Neural cell (in vitro differentiated cells): ENCODE data around the gene PKNOX1. TPM values are rescaled to one million over a fixed set of nuclear protein-coding genes. Genes with fewer than 3 reads are reported as not detected.
A peak's percentile ranks its signal among the peaks of the same experiment; 100 is the strongest.

Experiments
- H2AFZ ChIP-seq: fragments of 200-600, 300-800 bp; sonication (generic), shearing (Covaris generic); 2 replicates; pipeline ENCODE4 v1.6.0; 2014; ENCODE audit warnings: low read depth, mild to moderate bottlenecking, antibody characterized with exemption, low read length, moderate library complexity
- H3F3A ChIP-seq: fragments of 200-600 bp; shearing (Covaris generic); 2 replicates; pipeline ENCODE4 v1.6.1; 2016; ENCODE audit warnings: mild to moderate bottlenecking, moderate library complexity, mixed read lengths, antibody characterized with exemption, low read length; ENCODE audit not compliant: insufficient read depth, poor library complexity, severe bottlenecking
- H3K27ac ChIP-seq: fragments of 200-600, 300-800 bp; sonication (generic), shearing (Covaris generic); 2 replicates; pipeline ENCODE4 v1.5.1; 2014; ENCODE audit warnings: mild to moderate bottlenecking, low read length, moderate library complexity
- H3K27me3 ChIP-seq: fragments of 300-800, 200-600 bp; sonication (generic), shearing (Covaris generic); 2 replicates; pipeline ENCODE4 v1.6.0; 2014; ENCODE audit warnings: mild to moderate bottlenecking, low read depth, low read length, moderate library complexity; ENCODE audit not compliant: insufficient read depth
- H3K36me3 ChIP-seq: fragments of 300-800, 200-600 bp; sonication (generic), shearing (Covaris generic); 2 replicates; pipeline ENCODE4 v1.5.1; 2014; ENCODE audit warnings: mild to moderate bottlenecking, antibody characterized with exemption, low read length, moderate library complexity; ENCODE audit not compliant: insufficient read depth
- H3K4me2 ChIP-seq: fragments of 300-800, 200-600 bp; sonication (generic), shearing (Covaris generic); 2 replicates; pipeline ENCODE4 v1.6.0; 2014; ENCODE audit warnings: mild to moderate bottlenecking, low read length
- H3K4me3 ChIP-seq: fragments of 300-800, 200-600 bp; sonication (generic), shearing (Covaris generic); 2 replicates; pipeline ENCODE4 v1.5.1; 2014; ENCODE audit warnings: mild to moderate bottlenecking, low read length, moderate library complexity
- H3K79me2 ChIP-seq: fragments of 200-600 bp; shearing (Covaris generic); replicated peaks from 2 replicates; pipeline ENCODE4 v1.6.0; 2014; ENCODE audit warnings: mild to moderate bottlenecking, low read length, moderate library complexity; ENCODE audit not compliant: insufficient read depth
- H3K9ac ChIP-seq: fragments of 300-800, 200-600 bp; sonication (generic), shearing (Covaris generic); 2 replicates; pipeline ENCODE4 v1.6.1; 2016; ENCODE audit warnings: mild to moderate bottlenecking, low read length, mixed read lengths
- H3K9me2 ChIP-seq: fragments of 200-600 bp; shearing (Covaris generic); 2 replicates; pipeline ENCODE4 v1.6.1; 2016; ENCODE audit warnings: mild to moderate bottlenecking, low read length, mixed read lengths; ENCODE audit not compliant: insufficient read depth
- H3K9me3 ChIP-seq: fragments of 200-600, 300-800 bp; sonication (generic), shearing (Covaris generic); 2 replicates; pipeline ENCODE4 v1.6.1; 2016; ENCODE audit warnings: mild to moderate bottlenecking, mixed run types, low read length, moderate library complexity, mixed read lengths
- H4K20me1 ChIP-seq: fragments of 200-600 bp; shearing (Covaris generic); 2 replicates; pipeline ENCODE4 v1.6.1; 2016; ENCODE audit warnings: mild to moderate bottlenecking, mixed run types; ENCODE audit not compliant: insufficient read depth
- EP300 ChIP-seq: fragments of 450-650 bp; conservative IDR thresholded peaks from 2 replicates; pipeline ENCODE4 v1.6.1; 2014; ENCODE audit warnings: antibody characterized with exemption, mild to moderate bottlenecking, moderate library complexity; ENCODE audit not compliant: poor library complexity, severe bottlenecking
- EZH2 ChIP-seq: fragments of 200-600, 300-800 bp; shearing (Covaris generic), sonication (generic); IDR thresholded peaks from 2 replicates; pipeline ENCODE4 v1.6.1; 2014; ENCODE audit warnings: antibody characterized with exemption, low read length, borderline replicate concordance, mild to moderate bottlenecking; ENCODE audit not compliant: insufficient read depth, poor library complexity, severe bottlenecking
- MXI1 ChIP-seq: fragments of 450-650 bp; conservative IDR thresholded peaks from 2 replicates; pipeline ENCODE4 v1.6.1; 2014; ENCODE audit warnings: antibody characterized with exemption, mild to moderate bottlenecking; ENCODE audit not compliant: poor library complexity, severe bottlenecking
- POLR2AphosphoS5 ChIP-seq: IDR thresholded peaks from 2 replicates; pipeline ENCODE4 v1.6.1; 2012
- RAD21 ChIP-seq: fragments of 450-650 bp; conservative IDR thresholded peaks from 2 replicates; pipeline ENCODE4 v1.6.1; 2014; ENCODE audit warnings: antibody characterized with exemption, mild to moderate bottlenecking, moderate library complexity
- REST ChIP-seq: IDR thresholded peaks from 2 replicates; pipeline ENCODE4 v1.6.1; 2012; ENCODE audit warnings: borderline replicate concordance
- SMC3 ChIP-seq: fragments of 450-650 bp; conservative IDR thresholded peaks from 2 replicates; pipeline ENCODE4 v1.6.1; 2014; ENCODE audit warnings: antibody characterized with exemption, mild to moderate bottlenecking, moderate library complexity; ENCODE audit not compliant: poor library complexity
- TAF1 ChIP-seq: IDR thresholded peaks from 2 replicates; pipeline ENCODE4 v1.6.1; 2012; ENCODE audit warnings: low read depth
- polyA plus RNA-seq: library from polyadenylated mRNA; depleted of rRNA; stranded (reverse); fragments of >200 nt; gene quantifications from 2 replicates; pipeline ENCODE4 v1.2.3, GENCODE V29; 2014
- TF ChIP-seq, protein P1 (sequence below): fragments of 450-650 bp; IDR thresholded peaks from 2 replicates; pipeline ENCODE4 v1.5.1; 2014; ENCODE audit warnings: antibody characterized with exemption, mild to moderate bottlenecking, moderate library complexity; ENCODE audit not compliant: poor library complexity, severe bottlenecking

Gene PKNOX1
- polyA plus RNA-seq, 1 donor from 2014 or later: 6.9 TPM

- Histone ChIP-seq H3K79me2 (peaks cover 23% of the 10 kb centered on the region), H3K4me3 (peak overlapping the region; percentile 91), H4K20me1 (no peaks in the 10 kb centered on the region), H3K9ac (peak overlapping the region; percentile 95), H3K4me2 (peak overlapping the region; percentile 97), H3K9me3 (peaks cover 4% of the 10 kb centered on the region), H3K27me3 (no peaks in the 10 kb centered on the region), H2AFZ (peak overlapping the region; percentile 82), H3K27ac (peak overlapping the region; percentile 96), H3K9me2 (no peaks in the 10 kb centered on the region), H3K36me3 (no peaks in the 10 kb centered on the region), H3F3A (peaks cover 6% of the 10 kb centered on the region)
- TF ChIP-seq TAF1: no peak
- no peak for TF ChIP-seq EZH2
- no peak for TF ChIP-seq EP300
- peak; percentile 54 for TF ChIP-seq REST
- TF ChIP-seq, protein P1, sequence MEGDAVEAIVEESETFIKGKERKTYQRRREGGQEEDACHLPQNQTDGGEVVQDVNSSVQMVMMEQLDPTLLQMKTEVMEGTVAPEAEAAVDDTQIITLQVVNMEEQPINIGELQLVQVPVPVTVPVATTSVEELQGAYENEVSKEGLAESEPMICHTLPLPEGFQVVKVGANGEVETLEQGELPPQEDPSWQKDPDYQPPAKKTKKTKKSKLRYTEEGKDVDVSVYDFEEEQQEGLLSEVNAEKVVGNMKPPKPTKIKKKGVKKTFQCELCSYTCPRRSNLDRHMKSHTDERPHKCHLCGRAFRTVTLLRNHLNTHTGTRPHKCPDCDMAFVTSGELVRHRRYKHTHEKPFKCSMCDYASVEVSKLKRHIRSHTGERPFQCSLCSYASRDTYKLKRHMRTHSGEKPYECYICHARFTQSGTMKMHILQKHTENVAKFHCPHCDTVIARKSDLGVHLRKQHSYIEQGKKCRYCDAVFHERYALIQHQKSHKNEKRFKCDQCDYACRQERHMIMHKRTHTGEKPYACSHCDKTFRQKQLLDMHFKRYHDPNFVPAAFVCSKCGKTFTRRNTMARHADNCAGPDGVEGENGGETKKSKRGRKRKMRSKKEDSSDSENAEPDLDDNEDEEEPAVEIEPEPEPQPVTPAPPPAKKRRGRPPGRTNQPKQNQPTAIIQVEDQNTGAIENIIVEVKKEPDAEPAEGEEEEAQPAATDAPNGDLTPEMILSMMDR: no peak
- TF ChIP-seq POLR2AphosphoS5: peak; percentile 52
- TF ChIP-seq SMC3: peak; percentile 21
- TF ChIP-seq MXI1: peak; percentile 73
- no peak for TF ChIP-seq RAD21
Measured at GRCh38 chr21:42974832-42975820, 764 bp downstream of the PKNOX1 start.

- Histone ChIP-seq H3K9me3 (peaks cover 4% of the 10 kb centered on the region), H3K4me2 (peak overlapping the region; percentile 97), H3K4me3 (peak overlapping the region; percentile 91), H3F3A (peaks cover 6% of the 10 kb centered on the region), H3K27ac (peak overlapping the region; percentile 96), H4K20me1 (no peaks in the 10 kb centered on the region), H3K27me3 (no peaks in the 10 kb centered on the region), H3K79me2 (peaks cover 23% of the 10 kb centered on the region), H3K36me3 (no peaks in the 10 kb centered on the region), H3K9ac (peak overlapping the region; percentile 95), H2AFZ (peak overlapping the region; percentile 82), H3K9me2 (no peaks in the 10 kb centered on the region)
- TF ChIP-seq POLR2AphosphoS5: no peak
- no peak for TF ChIP-seq TAF1
- no peak for TF ChIP-seq EZH2
- TF ChIP-seq MXI1: no peak
- TF ChIP-seq REST: no peak
- TF ChIP-seq, protein P1: no peak
- TF ChIP-seq EP300: no peak
- TF ChIP-seq SMC3: no peak
- TF ChIP-seq RAD21: no peak
Measured at GRCh38 chr21:42975886-42976608, 1.7 kb downstream of the PKNOX1 start.
